UCSD-AML1 (cell line): Measurements from ENCODE around the gene ACADL.
"Not testable (repeated sequence)": the region's sequence is repeated elsewhere in the genome, so short reads cannot be mapped to it uniquely, and the experiment has no call there.

Source experiments
- DNase-seq: peaks from one replicate; lab custom pipeline; 2025; ENCODE audit not compliant: unreplicated experiment; lab: John Stamatoyannopoulos, UW

ACADL gene

DNA sequence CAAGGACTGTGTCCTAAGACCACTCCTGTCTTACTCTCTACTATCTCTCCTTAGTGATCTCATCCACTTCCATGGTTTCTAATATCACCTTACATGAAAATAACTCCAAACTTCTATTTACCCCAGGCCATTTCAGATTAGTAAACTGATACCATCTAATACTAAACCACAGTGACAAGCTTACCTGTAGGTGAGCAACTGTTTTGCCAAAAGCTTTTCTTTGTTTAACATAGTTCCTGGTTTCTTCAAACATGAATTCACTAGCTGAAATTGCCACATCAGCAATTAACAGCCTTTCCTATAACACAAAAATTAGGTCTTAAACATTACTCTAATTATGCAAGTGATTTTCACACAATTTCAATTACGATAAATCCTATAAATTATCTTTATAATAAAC, 22.1 kb downstream of the ACADL start:
- DNase-seq: no peak

GRCh38 chr2:210199854-210200253, 25.4 kb downstream of the ACADL start:
- no peak for DNase-seq

- DNase-seq: no peak
Measured at GRCh38 chr2:210199186-210199765, 26.0 kb downstream of the ACADL start.

- no peak for DNase-seq
Measured at GRCh38 chr2:210198326-210198725, 26.9 kb downstream of the ACADL start.

DNA sequence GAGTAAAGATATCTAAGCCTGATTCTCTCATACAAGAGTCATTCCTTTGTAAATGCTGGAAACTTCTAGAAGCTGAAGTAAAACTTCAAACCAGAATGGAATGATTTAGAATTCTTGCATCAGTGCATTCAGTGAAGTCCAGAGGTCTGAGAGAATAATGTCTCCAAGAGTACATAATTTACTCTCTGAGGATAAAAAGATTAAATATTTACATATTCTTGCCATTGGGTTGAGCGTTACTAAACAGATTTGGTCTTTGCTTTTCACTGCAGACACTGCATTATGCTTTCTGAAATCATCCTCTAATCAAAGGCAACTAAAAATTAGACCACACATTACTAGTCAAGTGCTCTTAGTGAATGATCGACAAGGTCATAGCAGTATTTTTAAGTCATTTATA, 27.5 kb downstream of the ACADL start:
- no peak for DNase-seq

DNA sequence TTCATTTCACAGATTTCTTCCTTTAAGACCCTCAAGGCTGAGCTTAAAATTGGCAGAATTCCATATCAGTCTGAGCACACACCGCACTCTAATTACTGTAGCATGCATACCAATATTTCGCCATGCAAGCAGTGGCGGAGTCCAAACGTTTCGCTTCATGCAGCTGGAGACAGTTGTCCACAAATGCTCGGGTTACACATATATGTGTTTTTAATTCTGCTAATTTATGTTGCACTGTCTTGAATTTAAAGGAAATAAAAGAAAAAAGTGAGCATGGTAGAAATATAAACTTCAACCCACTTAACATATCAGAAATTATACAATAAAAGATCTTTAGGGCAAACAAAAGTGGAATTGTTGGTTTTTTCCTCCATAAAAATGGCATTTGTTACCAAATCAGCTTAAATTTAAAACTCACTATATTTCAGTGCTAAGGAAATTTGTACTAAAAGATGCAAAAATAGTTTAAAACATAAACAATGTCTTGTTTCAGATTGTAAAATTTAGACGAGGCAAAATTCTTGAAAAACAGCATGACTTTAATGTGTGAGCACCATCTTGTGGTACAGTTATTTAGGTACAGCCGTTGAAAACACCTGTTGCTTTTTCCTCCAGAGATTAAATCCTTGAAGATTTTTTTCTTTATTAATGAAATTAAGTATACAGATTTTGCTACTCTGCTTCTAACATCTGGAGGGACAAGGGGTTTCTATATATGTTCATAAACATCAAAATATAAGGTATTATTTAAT, 30.0 kb downstream of the ACADL start:
- DNase-seq: no peak

GRCh38 chr2:210190345-210190744, 34.9 kb downstream of the ACADL start:
- DNase-seq: no peak

DNA sequence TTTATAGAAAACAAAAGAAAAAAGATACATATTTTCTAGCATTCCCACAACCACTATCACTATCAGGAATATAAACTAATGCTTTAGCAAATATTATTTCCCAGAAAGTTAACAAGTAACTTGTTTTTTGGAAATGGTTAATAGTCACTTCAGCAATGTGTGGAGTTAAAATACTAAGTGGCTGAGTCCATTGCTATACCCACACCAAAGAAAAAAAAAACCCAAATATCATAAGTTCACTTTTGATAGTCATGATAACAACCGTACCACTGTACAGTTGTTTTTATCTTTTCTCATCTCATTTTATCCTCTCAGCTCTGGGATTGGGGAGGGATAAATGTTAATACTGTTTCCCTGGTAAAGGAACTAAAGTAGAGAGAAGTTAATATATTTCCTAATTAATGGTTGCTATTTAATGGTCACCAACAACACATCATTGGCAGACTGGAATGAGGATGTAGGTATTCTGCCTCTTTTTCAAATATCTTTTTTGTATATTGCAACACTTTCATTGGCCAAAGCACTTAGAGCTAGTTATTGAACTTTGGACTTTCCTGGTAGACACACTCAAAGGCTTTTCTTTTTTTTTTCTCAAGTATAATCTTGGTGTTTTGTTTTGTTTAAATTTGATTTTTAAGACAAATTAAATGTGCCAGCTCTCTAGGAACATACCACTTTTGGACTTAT, 35.7 kb downstream of the ACADL start:
- no peak for DNase-seq

GRCh38 chr2:210188755-210189154, 36.5 kb downstream of the ACADL start:
- no peak for DNase-seq

- DNase-seq: no peak
Measured at GRCh38 chr2:210188190-210188589, 37.1 kb downstream of the ACADL start.

- DNase-seq: not testable (repeated sequence)
Measured at GRCh38 chr2:210183936-210184335, 41.3 kb downstream of the ACADL start.

GRCh38 chr2:210181606-210182088, 43.6 kb downstream of the ACADL start:
- DNase-seq: not testable (repeated sequence)

DNA sequence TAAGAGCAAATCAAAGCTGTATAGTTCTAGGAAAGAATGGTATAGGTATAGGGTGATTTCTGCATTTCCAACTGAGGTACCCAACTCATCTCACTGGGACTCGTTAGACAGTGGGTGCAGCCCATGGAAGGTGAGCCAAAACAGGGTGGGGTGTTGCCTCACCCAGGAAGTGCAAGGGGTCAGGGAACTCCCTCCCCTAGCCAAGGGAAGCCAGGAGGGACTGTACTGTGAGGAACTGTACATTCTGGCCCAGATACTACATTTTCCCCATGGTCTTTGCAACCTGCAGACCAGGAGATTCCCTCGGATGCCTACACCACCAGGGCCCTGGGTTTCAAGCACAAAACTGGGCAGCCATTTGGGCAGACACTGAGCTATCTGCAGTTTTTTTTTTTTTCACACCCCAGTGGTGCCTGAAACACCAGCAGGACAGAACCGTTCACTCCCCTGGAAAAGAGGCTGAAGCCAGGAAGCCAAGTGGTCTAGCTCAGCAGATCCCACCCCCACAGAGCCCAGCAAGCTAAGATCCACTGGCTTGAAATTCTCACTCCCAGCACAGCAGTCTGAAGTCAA, 44.1 kb downstream of the ACADL start:
- DNase-seq: not testable (repeated sequence)

- no peak for DNase-seq
Measured at GRCh38 chr2:210180477-210180876, 44.8 kb downstream of the ACADL start.

DNA sequence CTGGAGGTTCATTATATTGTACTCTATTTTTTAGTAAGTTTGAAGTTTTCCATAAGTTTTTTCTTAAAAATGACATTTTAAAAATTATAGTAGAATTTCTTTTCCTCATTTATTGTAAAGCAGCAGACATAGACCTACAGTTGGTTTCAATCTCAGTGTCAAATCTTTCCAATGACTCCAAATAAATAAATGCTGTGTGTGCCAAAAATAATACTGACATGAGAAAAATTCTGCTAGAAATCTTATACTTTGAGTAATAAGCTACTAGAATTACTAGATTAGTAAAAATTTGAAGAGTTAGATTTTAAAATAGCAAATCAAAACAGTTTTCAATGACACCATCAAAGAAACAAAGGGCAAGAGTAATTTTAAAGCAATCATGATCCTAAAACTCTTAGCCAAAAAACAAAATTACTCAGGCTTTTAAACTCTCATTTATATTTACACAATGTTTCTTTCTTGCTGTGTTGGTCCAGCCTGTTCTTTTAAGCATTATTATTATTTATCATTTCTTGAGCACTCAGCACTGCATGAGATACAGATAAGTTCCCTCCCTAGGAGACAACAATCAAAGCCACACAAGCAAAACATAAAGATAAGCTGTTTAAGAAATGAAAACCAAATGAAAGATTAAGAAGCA, 45.8 kb downstream of the ACADL start:
- DNase-seq: no peak

GRCh38 chr2:210177769-210178168, 47.5 kb downstream of the ACADL start:
- no peak for DNase-seq

GRCh38 chr2:210177115-210177514, 48.1 kb downstream of the ACADL start:
- not testable (repeated sequence) for DNase-seq

- DNase-seq: no peak
Measured at GRCh38 chr2:210174086-210174485, 51.2 kb downstream of the ACADL start.

- no peak for DNase-seq
Measured at GRCh38 chr2:210172219-210172575, 53.0 kb downstream of the ACADL start.

DNA sequence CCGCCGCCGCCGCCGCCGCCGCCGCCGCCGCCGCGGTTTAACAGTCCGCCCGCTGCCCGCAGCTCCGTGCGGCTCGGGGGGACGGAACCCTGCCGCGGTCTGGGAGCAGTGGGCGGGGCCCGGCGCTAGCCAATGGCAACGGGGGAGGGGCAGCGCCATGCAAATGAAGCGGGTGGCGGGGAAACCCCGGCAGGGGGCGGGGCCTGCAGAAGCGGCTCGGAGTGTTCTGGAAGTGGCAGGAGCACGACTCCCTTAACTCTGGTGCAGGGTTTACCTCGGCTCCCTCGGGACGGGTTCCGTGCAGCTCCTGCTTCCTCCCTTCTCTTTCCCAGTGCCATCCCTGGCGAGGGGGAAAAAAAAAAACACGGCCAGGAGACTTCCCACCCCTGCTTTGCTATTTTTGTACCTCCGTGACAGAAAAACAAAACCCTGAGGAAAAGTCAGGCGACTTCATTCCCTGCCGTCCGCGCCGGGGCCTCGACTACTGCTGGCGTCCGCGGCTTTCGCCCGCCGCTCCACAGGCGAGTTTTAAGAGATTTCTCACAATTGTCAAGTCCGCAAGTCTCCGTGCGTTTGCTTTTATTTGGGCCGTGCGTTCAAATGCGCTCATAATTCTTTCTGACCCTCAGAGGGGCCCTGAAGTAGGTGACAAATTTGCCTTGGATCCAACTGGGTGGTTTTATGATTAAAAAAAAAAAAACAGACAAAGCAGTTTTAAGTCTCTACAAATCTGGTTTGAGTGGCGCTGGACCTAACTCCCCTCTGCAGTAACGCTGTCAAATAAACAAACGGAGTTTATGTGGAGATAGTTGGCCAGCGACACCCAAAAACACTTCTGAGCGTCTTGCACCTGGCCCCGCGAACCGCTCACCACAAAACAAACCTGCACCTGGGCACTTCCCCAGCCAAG, 53.7 kb downstream of the ACADL start, which contains the start of gene KANSL1L:
KANSL1L (minus strand) TSS at position 101 of the 910 bp plus-strand sequence. CDS start 16,827 bp downstream, outside the sequence.
- peak; percentile 96 for DNase-seq
